Measurements from ENCODE around the gene FNDC5. TPM values are rescaled to one million over a fixed set of nuclear protein-coding genes. Genes with fewer than 3 reads are reported as not detected.

Gene FNDC5
- total RNA-seq, 1 donor from 2014 or later, result 105 TPM

DNA sequence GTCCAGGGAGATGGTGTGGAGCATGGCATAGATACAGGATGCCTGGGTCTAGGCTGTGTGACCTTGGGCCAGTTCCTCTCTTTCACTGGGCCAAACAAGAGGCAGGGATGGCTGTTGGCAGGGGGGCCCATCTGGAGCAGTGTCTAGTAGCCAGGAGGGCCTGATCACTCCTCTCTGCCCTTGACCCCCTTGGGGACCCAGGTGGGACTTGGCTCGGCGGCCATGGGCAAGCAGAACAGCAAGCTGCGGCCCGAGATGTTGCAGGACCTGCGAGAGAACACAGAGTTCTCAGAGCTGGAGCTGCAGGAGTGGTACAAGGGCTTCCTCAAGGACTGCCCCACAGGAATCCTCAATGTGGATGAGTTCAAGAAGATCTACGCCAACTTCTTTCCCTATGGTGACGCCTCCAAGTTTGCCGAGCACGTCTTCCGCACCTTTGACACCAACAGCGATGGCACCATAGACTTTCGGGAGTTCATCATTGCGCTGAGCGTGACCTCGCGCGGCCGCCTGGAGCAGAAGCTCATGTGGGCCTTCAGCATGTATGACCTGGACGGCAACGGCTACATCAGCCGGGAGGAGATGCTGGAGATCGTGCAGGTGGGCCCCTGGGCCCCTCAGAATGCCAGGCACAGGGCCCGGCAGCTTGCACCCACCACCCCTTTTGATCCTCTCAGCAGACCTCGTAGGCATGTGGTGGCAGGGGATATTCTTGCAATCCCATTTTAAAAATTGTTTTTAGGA, 18.1 kb upstream of the FNDC5 start:
- Histone ChIP-seq H3K27me3 (ENCODE audit: low read depth) (peaks cover 100% of the 10 kb centered on the region), H3K9me3 (replicated peaks) (no peaks in the 10 kb centered on the region), H3K27ac (replicated peaks) (no peak overlapping the region), H3K36me3 (no peaks in the 10 kb centered on the region), H3K4me3 (no peak overlapping the region), H3K4me1 (peaks cover 24% of the 10 kb centered on the region)
- intact Hi-C loops (cut with micrococcal nuclease), result no loop called here
- no peak for DNase-seq
- no peak for TF ChIP-seq CTCF (IDR thresholded peaks at IDR 0.05; ENCODE audit: borderline replicate concordance)

- Histone ChIP-seq H3K27ac (replicated peaks) (no peak overlapping the region), H3K9me3 (replicated peaks) (no peaks in the 10 kb centered on the region), H3K4me3 (no peak overlapping the region), H3K27me3 (ENCODE audit: low read depth) (peaks cover 97% of the 10 kb centered on the region), H3K4me1 (peaks cover 17% of the 10 kb centered on the region), H3K36me3 (no peaks in the 10 kb centered on the region)
- no peak for DNase-seq
- no peak for TF ChIP-seq CTCF (IDR thresholded peaks at IDR 0.05; ENCODE audit: borderline replicate concordance)
- intact Hi-C loops (cut with micrococcal nuclease), result no loop called here
These were observed 17.4 kb upstream of the FNDC5 start for GRCh38 chr1:32888134-32888533.

DNA sequence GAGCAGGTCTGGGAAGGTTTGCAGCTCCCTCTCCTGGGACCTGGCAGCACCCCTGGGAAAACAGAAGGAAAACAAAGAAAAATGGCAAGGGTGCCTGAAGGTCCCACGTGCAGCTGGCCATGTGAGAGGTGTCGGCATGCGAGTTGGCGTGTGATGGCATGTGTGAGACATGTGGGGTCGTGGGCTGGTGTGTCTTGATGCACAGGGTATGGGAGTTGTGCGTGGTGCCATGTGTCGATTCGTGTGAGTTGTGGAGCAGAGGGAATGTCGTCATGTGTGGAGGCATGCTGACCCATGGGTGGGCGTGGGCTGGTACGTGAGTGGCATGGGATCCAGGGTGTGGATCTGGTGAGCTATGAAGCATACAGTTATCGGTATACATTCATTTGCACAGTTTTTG, 16.9 kb upstream of the FNDC5 start:
- no peak for DNase-seq
- TF ChIP-seq CTCF (IDR thresholded peaks at IDR 0.05; ENCODE audit: borderline replicate concordance), result no peak
- intact Hi-C loops (cut with micrococcal nuclease), result no loop called here

DNA sequence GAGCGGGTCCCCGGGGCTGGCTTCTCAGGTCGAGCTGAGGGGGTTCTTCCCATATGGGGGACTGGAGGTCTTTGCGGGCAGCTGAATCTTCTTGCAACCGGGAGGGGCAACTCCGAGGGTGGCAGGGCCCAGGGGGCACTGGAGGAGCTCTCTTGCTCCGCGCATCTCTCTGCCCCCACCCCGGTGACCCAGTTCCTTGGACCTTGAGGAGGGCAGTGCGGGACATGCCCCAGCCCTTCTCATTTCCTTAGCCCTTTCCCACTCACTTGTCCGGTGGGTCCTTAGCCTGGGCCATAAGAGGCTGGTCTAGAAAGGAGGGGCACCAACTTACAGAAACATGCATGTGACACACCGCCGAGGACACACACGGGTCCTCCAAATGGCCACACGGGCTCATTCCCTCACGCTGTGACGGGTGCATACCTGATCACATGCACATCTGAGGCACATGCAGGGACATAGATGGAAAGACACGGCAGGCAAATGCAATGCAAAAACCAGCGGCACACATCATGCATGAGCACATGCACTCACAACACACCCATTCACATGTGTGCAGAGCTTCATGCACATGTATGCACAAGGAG, 16.2 kb upstream of the FNDC5 start:
- H3K27me3 ChIP-seq (ENCODE audit: low read depth), result peaks cover 85% of the 10 kb centered on the region

More for the DNA sequence above, 16.9 kb upstream of the FNDC5 start:
- peaks cover 92% of the 10 kb centered on the region for H3K27me3 ChIP-seq (ENCODE audit: low read depth)
- no peak overlapping the region for H3K4me3 ChIP-seq
- no peak overlapping the region for H3K27ac ChIP-seq (replicated peaks)
- peaks cover 13% of the 10 kb centered on the region for H3K4me1 ChIP-seq
- H3K9me3 ChIP-seq (replicated peaks), result no peaks in the 10 kb centered on the region
- no peaks in the 10 kb centered on the region for H3K36me3 ChIP-seq

More for the DNA sequence above, 16.2 kb upstream of the FNDC5 start:
- TF ChIP-seq CTCF (IDR thresholded peaks at IDR 0.05; ENCODE audit: borderline replicate concordance), result peak; percentile 7
- peaks cover 18% of the 10 kb centered on the region for H3K4me1 ChIP-seq
- no peaks in the 10 kb centered on the region for H3K36me3 ChIP-seq
- DNase-seq, result no peak
- H3K9me3 ChIP-seq (replicated peaks), result no peaks in the 10 kb centered on the region
- H3K27ac ChIP-seq (replicated peaks), result no peak overlapping the region
- intact Hi-C loops (cut with micrococcal nuclease), result no loop called here
- H3K4me3 ChIP-seq, result no peak overlapping the region

Data from left ventricle myocardium inferior (tissue), 1 donor.